ENCODE data around the gene KLF16. TPM values are rescaled to one million over a fixed set of nuclear protein-coding genes. Genes with fewer than 3 reads are reported as not detected.
A peak's percentile ranks its signal among the peaks of the same experiment; 100 is the strongest.

KLF16 gene
- total RNA-seq, 1 donor from 2014 or later: 18.9 TPM

DNA sequence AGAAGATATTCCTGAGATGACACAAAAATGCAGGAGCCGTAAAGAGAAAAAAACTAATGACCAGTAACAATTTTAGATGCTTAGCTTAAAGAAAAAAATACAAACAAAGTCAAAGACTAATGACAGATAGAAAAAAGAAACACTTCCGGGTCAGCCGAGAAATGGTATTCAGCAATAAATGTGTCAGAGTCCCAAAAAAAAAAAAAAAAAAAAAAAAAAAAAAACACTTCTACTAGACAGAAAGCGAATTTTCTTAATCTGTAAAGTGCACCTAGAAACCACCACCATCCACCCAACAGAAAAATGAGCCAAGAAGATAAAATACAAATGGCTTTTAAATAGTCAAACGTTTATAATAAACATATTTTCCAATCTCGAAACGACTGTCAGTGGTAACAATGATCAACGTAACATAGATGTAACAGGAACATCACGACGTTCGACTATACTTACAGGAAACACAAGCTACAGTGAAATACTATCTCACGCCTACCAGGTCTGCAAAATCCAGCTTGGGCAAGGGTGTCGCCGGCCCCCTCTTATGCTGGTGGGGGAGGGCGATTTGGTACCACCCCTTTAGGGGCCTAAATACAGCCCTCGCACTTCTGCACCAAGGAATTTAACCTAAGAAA lies 11.3 kb upstream of the KLF16 start:
- H3K4me3 Mint-ChIP-seq: peak overlapping the region; percentile 94
- H3K27ac Mint-ChIP-seq (ENCODE audit: unreplicated experiment): peak overlapping the region; percentile 72

DNA sequence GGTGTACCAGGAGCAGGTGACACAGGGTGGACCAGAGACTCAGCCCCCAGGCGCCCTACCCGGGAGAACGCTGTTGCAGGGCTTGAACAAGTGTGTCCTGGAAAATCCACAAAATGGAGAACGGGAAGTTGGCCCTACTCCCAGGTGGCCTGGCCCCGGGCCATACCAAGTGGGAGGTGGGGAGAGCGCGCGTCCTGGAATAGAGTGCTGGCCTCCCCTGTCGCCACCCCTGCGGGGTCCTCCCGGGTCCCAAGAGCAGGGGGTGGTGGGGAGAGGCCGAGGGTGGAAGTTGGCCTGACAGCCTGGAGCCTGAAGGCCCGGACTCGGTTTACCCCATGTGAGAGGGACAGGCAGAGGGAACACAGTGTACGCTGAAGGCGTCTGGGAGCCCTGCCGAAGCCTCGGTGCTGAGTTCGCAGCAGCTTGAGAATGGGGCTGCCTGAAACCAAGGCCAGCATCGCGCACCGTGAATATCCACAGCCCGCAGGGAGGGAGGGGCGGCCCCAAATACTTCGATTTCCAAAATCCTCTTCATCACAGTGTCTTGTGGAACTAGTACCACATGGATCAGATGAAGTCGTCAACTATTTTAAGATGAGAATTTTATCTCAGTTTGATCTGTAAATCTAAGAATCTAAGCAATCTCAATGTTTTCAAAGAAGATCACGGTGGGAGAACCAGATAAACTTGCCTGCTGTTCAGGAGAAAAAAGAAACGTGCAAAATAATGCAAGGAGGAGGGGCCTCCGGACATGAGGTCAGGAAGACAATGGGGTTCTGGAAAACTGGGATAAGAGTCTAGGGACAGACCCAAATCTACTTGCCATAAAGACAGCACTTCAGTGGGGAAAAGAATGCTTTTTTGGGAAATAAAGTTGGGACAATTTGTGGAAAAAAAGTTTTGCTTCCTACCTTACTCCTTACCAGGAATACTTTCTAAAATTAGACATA lies 10.4 kb upstream of the KLF16 start:
- no peaks in the 10 kb centered on the region for H3K9me3 Mint-ChIP-seq
- DNase-seq (ENCODE audit: low read depth, low spot score): no peak
- no peak overlapping the region for H3K27ac Mint-ChIP-seq (ENCODE audit: unreplicated experiment)
- H3K27me3 Mint-ChIP-seq (ENCODE audit: low read depth): no peaks in the 10 kb centered on the region
- peak overlapping the region; percentile 94 for H3K4me3 Mint-ChIP-seq
- H3K4me1 Mint-ChIP-seq: peaks cover 24% of the 10 kb centered on the region
- peaks cover 2% of the 10 kb centered on the region for H3K36me3 Mint-ChIP-seq (ENCODE audit: low read depth)
- TF ChIP-seq, protein P1, sequence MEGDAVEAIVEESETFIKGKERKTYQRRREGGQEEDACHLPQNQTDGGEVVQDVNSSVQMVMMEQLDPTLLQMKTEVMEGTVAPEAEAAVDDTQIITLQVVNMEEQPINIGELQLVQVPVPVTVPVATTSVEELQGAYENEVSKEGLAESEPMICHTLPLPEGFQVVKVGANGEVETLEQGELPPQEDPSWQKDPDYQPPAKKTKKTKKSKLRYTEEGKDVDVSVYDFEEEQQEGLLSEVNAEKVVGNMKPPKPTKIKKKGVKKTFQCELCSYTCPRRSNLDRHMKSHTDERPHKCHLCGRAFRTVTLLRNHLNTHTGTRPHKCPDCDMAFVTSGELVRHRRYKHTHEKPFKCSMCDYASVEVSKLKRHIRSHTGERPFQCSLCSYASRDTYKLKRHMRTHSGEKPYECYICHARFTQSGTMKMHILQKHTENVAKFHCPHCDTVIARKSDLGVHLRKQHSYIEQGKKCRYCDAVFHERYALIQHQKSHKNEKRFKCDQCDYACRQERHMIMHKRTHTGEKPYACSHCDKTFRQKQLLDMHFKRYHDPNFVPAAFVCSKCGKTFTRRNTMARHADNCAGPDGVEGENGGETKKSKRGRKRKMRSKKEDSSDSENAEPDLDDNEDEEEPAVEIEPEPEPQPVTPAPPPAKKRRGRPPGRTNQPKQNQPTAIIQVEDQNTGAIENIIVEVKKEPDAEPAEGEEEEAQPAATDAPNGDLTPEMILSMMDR (conservative IDR thresholded peaks at IDR 0.05): no peak

More for the DNA sequence above, 11.3 kb upstream of the KLF16 start:
- Mint-ChIP-seq H3K9me3 (no peaks in the 10 kb centered on the region), H3K27me3 (ENCODE audit: low read depth) (no peaks in the 10 kb centered on the region), H3K4me1 (peaks cover 24% of the 10 kb centered on the region), H3K36me3 (ENCODE audit: low read depth) (peaks cover 2% of the 10 kb centered on the region)
- TF ChIP-seq, protein P1 (conservative IDR thresholded peaks at IDR 0.05): no peak
- no peak for DNase-seq (ENCODE audit: low read depth, low spot score)

DNA sequence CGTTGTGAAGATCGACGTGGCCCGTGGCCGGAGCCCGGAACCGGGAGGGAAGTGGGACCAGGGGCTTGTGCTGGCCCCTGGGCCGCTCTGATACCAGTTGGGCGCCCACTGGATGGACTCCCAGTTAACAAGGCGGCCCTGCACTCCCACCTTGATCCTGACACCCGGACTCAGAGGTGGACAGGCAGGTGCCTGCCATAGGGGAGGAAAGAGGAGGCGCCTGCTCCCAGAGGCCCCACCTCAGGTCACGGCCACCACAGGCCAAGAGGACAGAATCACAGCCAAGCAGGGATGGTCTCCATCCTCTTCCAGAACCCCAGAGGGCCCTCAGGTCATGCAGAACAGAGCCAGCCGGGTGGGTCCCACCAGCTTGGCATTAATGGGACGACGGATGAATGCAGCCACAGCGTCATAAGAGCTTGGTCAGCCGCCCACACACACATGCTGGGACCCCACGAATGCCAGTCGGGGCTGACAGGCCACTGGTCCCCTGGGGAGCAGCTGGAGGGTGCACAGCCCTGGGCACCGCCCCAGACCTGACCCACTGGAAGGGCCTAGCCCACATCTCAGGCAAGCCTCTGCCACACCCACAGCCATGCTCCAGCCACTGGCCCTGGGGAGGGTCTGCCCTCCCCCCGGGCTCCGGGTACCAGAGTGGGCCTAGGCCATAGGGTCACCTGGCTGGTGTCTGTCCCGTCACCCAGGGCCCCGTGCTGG lies 9.6 kb upstream of the KLF16 start:
- Mint-ChIP-seq H3K9me3 (no peaks in the 10 kb centered on the region), H3K4me1 (peaks cover 25% of the 10 kb centered on the region), H3K27me3 (ENCODE audit: low read depth) (no peaks in the 10 kb centered on the region), H3K4me3 (peak overlapping the region; percentile 31), H3K36me3 (ENCODE audit: low read depth) (peaks cover 2% of the 10 kb centered on the region), H3K27ac (ENCODE audit: unreplicated experiment) (no peak overlapping the region)
- no peak for DNase-seq (ENCODE audit: low read depth, low spot score)
- TF ChIP-seq, protein P1 (conservative IDR thresholded peaks at IDR 0.05): no peak

DNA sequence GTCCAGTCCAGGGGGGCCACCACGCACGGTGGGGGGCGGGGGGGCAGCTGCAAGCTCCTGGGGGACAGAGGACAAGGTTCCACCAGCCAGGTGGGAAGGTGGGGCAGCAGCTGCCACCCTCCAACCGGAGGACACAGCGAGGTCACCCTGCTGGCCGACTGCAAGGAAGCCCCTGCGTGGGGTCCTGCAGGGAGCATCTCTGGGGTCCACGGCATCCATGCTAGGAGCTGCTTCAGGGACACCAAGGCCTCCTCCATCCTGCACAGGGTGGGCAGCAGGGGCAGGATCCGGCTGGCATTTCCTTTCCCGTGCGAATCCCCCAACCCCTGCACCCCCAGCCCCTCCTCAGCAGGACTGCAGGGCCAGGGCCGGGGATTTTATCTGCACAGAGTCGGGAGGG lies 8.3 kb upstream of the KLF16 start:
- Mint-ChIP-seq H3K9me3 (no peaks in the 10 kb centered on the region), H3K27me3 (ENCODE audit: low read depth) (no peaks in the 10 kb centered on the region), H3K4me3 (no peak overlapping the region), H3K36me3 (ENCODE audit: low read depth) (peaks cover 2% of the 10 kb centered on the region), H3K27ac (ENCODE audit: unreplicated experiment) (no peak overlapping the region), H3K4me1 (peaks cover 27% of the 10 kb centered on the region)
- TF ChIP-seq, protein P1 (conservative IDR thresholded peaks at IDR 0.05): no peak
- DNase-seq (ENCODE audit: low read depth, low spot score): no peak

DNA sequence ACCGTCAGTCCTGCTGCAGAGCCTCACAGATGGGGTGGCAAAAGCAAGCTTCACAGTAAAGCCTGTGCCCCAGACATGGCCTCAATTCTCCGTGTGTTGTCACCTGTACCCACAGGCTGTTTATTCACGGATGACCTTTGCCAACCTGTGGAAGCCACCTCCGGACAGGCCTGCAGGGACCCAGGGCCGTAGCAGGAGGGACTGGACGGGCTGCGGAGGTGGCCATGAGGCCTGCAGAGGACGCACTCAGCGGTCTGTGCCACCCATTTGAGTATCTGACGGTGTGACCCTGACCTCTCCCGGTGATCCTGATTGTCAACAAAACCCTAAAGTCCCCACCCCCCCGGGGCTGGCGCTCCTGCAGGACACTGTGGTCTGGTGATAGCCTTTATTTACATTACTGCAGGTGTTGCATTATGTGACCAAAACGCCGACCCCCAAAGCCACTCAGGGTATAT lies 7.8 kb upstream of the KLF16 start:
- TF ChIP-seq, protein P1 (conservative IDR thresholded peaks at IDR 0.05): no peak
- H3K27me3 Mint-ChIP-seq (ENCODE audit: low read depth): no peaks in the 10 kb centered on the region
- no peak for DNase-seq (ENCODE audit: low read depth, low spot score)
- H3K4me3 Mint-ChIP-seq: no peak overlapping the region
- H3K36me3 Mint-ChIP-seq (ENCODE audit: low read depth): peaks cover 2% of the 10 kb centered on the region
- H3K4me1 Mint-ChIP-seq: peaks cover 24% of the 10 kb centered on the region
- no peak overlapping the region for H3K27ac Mint-ChIP-seq (ENCODE audit: unreplicated experiment)
- H3K9me3 Mint-ChIP-seq: no peaks in the 10 kb centered on the region
